B cell (primary cell): Measurements from ENCODE around the gene POLD2. TPM values are rescaled to one million over a fixed set of nuclear protein-coding genes. Genes with fewer than 3 reads are reported as not detected.

Experiments
- ATAC-seq: fragments of 200-7000 bp; cut with Tn5 transposase; one replicate; pipeline ENCODE4 v1.10.0; 2021; ENCODE audit warnings: low read depth, mild to moderate bottlenecking, moderate number of reproducible peaks, moderate library complexity
- CTCF ChIA-PET: fragments of 350-600 bp; sonication (Branson Sonifier 250); formaldehyde crosslinking; loops from one replicate; lab custom pipeline; 2021; ENCODE audit warnings: antibody characterized with exemption, inconsistent platforms; lab: Charles Lee
- POLR2A ChIA-PET: fragments of 350-600 bp; sonication (Branson Sonifier 250); formaldehyde crosslinking; loops from one replicate; lab custom pipeline; 2021; ENCODE audit warnings: antibody characterized with exemption; lab: Charles Lee
- DNase-seq: peaks from one replicate; pipeline ENCODE4 v3.0.0; 2013
- H2AFZ ChIP-seq: 2 replicates; pipeline ENCODE4 v1.6.1; 2012; ENCODE audit warnings: mild to moderate bottlenecking, low read depth, low read length; ENCODE audit not compliant: insufficient read depth, poor library complexity, severe bottlenecking
- H3K27ac ChIP-seq, 2 donors: 1 replicate in 1 of 2; 2 replicates in 1 of 2; pipeline ENCODE4 v1.5.1; 2012 to 2013; ENCODE audit warnings: low read length in 2 of 2, mild to moderate bottlenecking in 2 of 2, moderate library complexity in 1 of 2
- H3K27me3 ChIP-seq, 4 experiments: fragments of 200-600 bp in 1 of 4; sonication (generic) in 1 of 4; replicated peaks in 1 of 4; 1 replicate in 2 of 4; 2 replicates in 2 of 4; pipeline versions ENCODE4 v1.6.1 to v1.7.0; 2013 to 2016; ENCODE audit warnings: low read length in 3 of 4, mild to moderate bottlenecking in 2 of 4, mixed read lengths in 1 of 4, moderate library complexity in 1 of 4; ENCODE audit not compliant: insufficient read depth in 4 of 4, control insufficient read depth in 3 of 4; ENCODE audit errors: control extremely low read depth in 1 of 4
- H3K36me3 ChIP-seq, 2 experiments: replicated peaks in 1 of 2; 1 replicate in 1 of 2; 2 replicates in 1 of 2; pipeline versions ENCODE4 v1.6.1 to v1.7.1; 2013; ENCODE audit warnings: low read length in 1 of 2; ENCODE audit not compliant: insufficient read depth in 2 of 2, control insufficient read depth in 1 of 2; ENCODE audit errors: control extremely low read depth in 1 of 2, extremely low read depth in 1 of 2
- H3K4me1 ChIP-seq, 2 donors: fragments of 200-600 bp in 1 of 2; sonication (generic) in 1 of 2; 1 replicate in 1 of 2; 2 replicates in 1 of 2; pipeline versions ENCODE4 v1.5.1 to v1.6.1; 2013 to 2017; ENCODE audit warnings: low read length in 2 of 2; ENCODE audit not compliant: control insufficient read depth in 2 of 2, insufficient read depth in 2 of 2
- H3K4me2 ChIP-seq: replicated peaks from 2 replicates; pipeline ENCODE3; 2012; ENCODE audit warnings: mild to moderate bottlenecking, low read depth, low read length; ENCODE audit not compliant: poor library complexity, severe bottlenecking
- H3K4me3 ChIP-seq, 5 experiments: fragments of 200-600 bp in 1 of 5; sonication (generic) in 1 of 5; 1 replicate in 3 of 5; 2 replicates in 2 of 5; pipeline versions ENCODE4 v1.5.1 to v1.7.0; 2011 to 2016; ENCODE audit warnings: low read length in 4 of 5, mild to moderate bottlenecking in 4 of 5, low read depth in 2 of 5, control low read depth in 1 of 5, moderate library complexity in 1 of 5; ENCODE audit not compliant: insufficient read depth in 1 of 5; ENCODE audit errors: control extremely low read depth in 1 of 5, extremely low read depth in 1 of 5
- H3K79me2 ChIP-seq: fragments of 200-600 bp; sonication (generic); one replicate; pipeline ENCODE4 v1.6.0; 2016; ENCODE audit warnings: low read length; ENCODE audit not compliant: control insufficient read depth, insufficient read depth
- H3K9ac ChIP-seq: fragments of 200-600 bp; sonication (generic); 2 replicates; pipeline ENCODE4 v1.6.1; 2017; ENCODE audit warnings: mild to moderate bottlenecking, low read length, moderate library complexity
- H3K9me3 ChIP-seq, 3 donors: one replicate each; pipeline versions ENCODE4 v1.6.1 to v1.7.1; 2013; ENCODE audit warnings: low read length in 2 of 3; ENCODE audit not compliant: control insufficient read depth in 2 of 3, insufficient read depth in 1 of 3; ENCODE audit errors: control extremely low read depth in 1 of 3
- H4K20me1 ChIP-seq: 2 replicates; pipeline ENCODE4 v1.6.0; 2012; ENCODE audit warnings: mild to moderate bottlenecking, low read length; ENCODE audit not compliant: insufficient read depth, control insufficient read depth, poor library complexity, severe bottlenecking
- H3K27ac Mint-ChIP-seq: one replicate; pipeline ENCODE4 v1.8.0; 2021; ENCODE audit warnings: mixed read lengths
- H3K27me3 Mint-ChIP-seq: one replicate; pipeline ENCODE4 v1.8.0; 2021; ENCODE audit warnings: mixed read lengths
- H3K4me1 Mint-ChIP-seq: one replicate; pipeline ENCODE4 v1.8.0; 2021; ENCODE audit warnings: mixed read lengths
- H3K4me3 Mint-ChIP-seq: one replicate; pipeline ENCODE4 v1.8.0; 2021; ENCODE audit warnings: mixed read lengths
- H3K9me3 Mint-ChIP-seq: one replicate; pipeline ENCODE4 v1.8.0; 2022; ENCODE audit warnings: mixed read lengths; ENCODE audit not compliant: insufficient read depth
- EZH2 ChIP-seq: IDR thresholded peaks from 2 replicates; pipeline ENCODE4 v1.6.1; 2012; ENCODE audit warnings: borderline replicate concordance, low read depth, mild to moderate bottlenecking, moderate library complexity, low read length; ENCODE audit not compliant: insufficient read depth, poor library complexity, severe bottlenecking
- WGBS: methylation state at CpG from one replicate; pipeline ENCODE4 v1.1.5; 2013; ENCODE audit warnings: missing lambda C conversion rate; ENCODE audit not compliant: insufficient coverage; 5-methylcytosine and 5-hydroxymethylcytosine counted together
- intact Hi-C: fragments of 100-400 bp; cut with micrococcal nuclease; formaldehyde crosslinking; loops from one replicate; pipeline ENCODE4 v1.10.0; 2022
- polyA plus RNA-seq: library from polyadenylated mRNA; depleted of rRNA; stranded (reverse); fragments of >200 nt; gene quantifications from 2 replicates; pipeline ENCODE4 v1.2.3, GENCODE V29; 2012
- total RNA-seq, 2 donors: library from RNA; stranded (reverse); fragments of 120-200 nt in 1 of 2; gene quantifications; 1 replicate in 1 of 2; 2 replicates in 1 of 2; pipeline versions ENCODE4 v1.2.3 to v1.2.4, GENCODE V29; 2013 to 2022
- TF ChIP-seq, protein P1 (sequence below): fragments of 200-600 bp; IDR thresholded peaks from one replicate; pipeline ENCODE4 v1.8.0; 2022; ENCODE audit warnings: antibody characterized with exemption, mild to moderate bottlenecking

Gene POLD2
- total and polyA plus RNA-seq, 2 donors (not counting 1 experiment from before 2014, with no cell fraction given), result 73.6 to 86.7 TPM

GRCh38 chr7:44144426-44144967, 21.1 kb upstream of the POLD2 start:
- peaks cover 0 to 24% (median 6%) of the 10 kb centered on the region in 4 experiments for H3K27me3 ChIP-seq
- ATAC-seq, result no peak
- no peaks in the 10 kb centered on the region for H3K9me3 Mint-ChIP-seq
- no peak for DNase-seq
- H3K4me3 ChIP-seq, result no peak overlapping the region
- no peak for TF ChIP-seq EZH2
- TF ChIP-seq, protein P1, sequence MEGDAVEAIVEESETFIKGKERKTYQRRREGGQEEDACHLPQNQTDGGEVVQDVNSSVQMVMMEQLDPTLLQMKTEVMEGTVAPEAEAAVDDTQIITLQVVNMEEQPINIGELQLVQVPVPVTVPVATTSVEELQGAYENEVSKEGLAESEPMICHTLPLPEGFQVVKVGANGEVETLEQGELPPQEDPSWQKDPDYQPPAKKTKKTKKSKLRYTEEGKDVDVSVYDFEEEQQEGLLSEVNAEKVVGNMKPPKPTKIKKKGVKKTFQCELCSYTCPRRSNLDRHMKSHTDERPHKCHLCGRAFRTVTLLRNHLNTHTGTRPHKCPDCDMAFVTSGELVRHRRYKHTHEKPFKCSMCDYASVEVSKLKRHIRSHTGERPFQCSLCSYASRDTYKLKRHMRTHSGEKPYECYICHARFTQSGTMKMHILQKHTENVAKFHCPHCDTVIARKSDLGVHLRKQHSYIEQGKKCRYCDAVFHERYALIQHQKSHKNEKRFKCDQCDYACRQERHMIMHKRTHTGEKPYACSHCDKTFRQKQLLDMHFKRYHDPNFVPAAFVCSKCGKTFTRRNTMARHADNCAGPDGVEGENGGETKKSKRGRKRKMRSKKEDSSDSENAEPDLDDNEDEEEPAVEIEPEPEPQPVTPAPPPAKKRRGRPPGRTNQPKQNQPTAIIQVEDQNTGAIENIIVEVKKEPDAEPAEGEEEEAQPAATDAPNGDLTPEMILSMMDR, result no peak
- H3K27ac Mint-ChIP-seq, result no peak overlapping the region
- ChIA-PET POLR2A (interaction anchor here (0.6 kb wide), 1 partner anchor 48 kb away, joined by 4 read pairs; no protein-coding TSS in a partner anchor), CTCF (no interaction called here)
- H3K9ac ChIP-seq, result no peak overlapping the region
- peaks cover 13 to 17% of the 10 kb centered on the region in 2 donors for H3K4me1 ChIP-seq
- no peaks in the 10 kb centered on the region for H4K20me1 ChIP-seq
- peak overlapping the region; percentile 47 for H3K4me3 Mint-ChIP-seq
- H3K79me2 ChIP-seq, result no peaks in the 10 kb centered on the region
- no peaks in the 10 kb centered on the region for H3K27me3 Mint-ChIP-seq
- no peak overlapping the region for H3K4me2 ChIP-seq
- intact Hi-C loops, result no loop called here
- H2AFZ ChIP-seq, result no peak overlapping the region
- no peaks in the 10 kb centered on the region for H3K9me3 ChIP-seq
- H3K4me1 Mint-ChIP-seq, result peaks cover 9% of the 10 kb centered on the region
- WGBS, result 87% methylated on average over 5 of the region's 6 CpGs
- H3K27ac ChIP-seq, result no peak overlapping the region
- no peaks in the 10 kb centered on the region for H3K36me3 ChIP-seq

DNA sequence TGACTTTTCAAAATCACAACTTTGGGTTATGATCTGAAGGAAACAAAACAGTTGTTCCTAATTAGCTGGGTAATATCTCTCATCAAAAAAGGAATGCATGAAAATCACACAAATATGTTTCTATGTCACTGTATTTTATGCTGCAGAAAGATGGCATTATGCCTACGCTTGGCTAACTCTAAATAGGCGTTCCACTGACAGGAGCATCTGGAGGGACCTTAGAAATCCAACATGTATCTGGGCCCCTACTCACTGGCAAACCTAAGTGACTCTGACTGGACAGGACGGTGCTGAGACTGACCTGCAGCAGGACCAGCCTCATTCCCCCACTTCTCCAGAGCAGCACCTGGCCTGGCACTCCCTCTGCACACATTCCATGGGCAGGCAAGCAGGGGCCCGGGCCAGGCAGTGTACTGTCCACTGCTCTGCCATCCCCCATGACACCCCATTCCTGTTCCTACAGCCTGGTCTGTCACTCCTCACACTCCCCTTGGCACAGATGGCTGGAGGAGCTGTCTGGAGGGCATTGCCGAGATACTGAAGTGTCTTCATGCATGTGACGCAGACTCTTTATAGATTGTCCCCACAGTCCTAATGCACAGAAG, 20.4 kb upstream of the POLD2 start:
- no peak for DNase-seq
- H3K4me2 ChIP-seq, result no peak overlapping the region
- peaks cover 13 to 17% of the 10 kb centered on the region in 2 donors for H3K4me1 ChIP-seq
- no peak for ATAC-seq
- Mint-ChIP-seq H3K4me3 (peak overlapping the region; percentile 21), H3K27me3 (no peaks in the 10 kb centered on the region), H3K9me3 (no peaks in the 10 kb centered on the region), H3K4me1 (peaks cover 9% of the 10 kb centered on the region), H3K27ac (no peak overlapping the region)
- no peak for TF ChIP-seq EZH2
- TF ChIP-seq, protein P1, result no peak
- 94% methylated on average over 4 of the region's 6 CpGs for WGBS
- H3K9me3 ChIP-seq, result no peaks in the 10 kb centered on the region
- ChIA-PET POLR2A (interaction anchor here (0.6 kb wide), 1 partner anchor 47 kb away, joined by 4 read pairs; no protein-coding TSS in a partner anchor), CTCF (no interaction called here)
- no peaks in the 10 kb centered on the region for H3K36me3 ChIP-seq
- H3K27me3 ChIP-seq, result peaks cover 0 to 24% (median 6%) of the 10 kb centered on the region in 4 experiments
- no peak overlapping the region for H3K9ac ChIP-seq
- no peak overlapping the region for H3K4me3 ChIP-seq
- no peak overlapping the region for H2AFZ ChIP-seq
- H3K79me2 ChIP-seq, result no peaks in the 10 kb centered on the region
- no peaks in the 10 kb centered on the region for H4K20me1 ChIP-seq
- intact Hi-C loops, result no loop called here
- H3K27ac ChIP-seq, result no peak overlapping the region
